Measurements from ENCODE around the gene AGBL4. TPM values are rescaled to one million over a fixed set of nuclear protein-coding genes. Genes with fewer than 3 reads are reported as not detected.

Gene AGBL4
- total and polyA plus RNA-seq, 2 of the 4 experiments (the other 2 are of a cell fraction), result not detected

DNA sequence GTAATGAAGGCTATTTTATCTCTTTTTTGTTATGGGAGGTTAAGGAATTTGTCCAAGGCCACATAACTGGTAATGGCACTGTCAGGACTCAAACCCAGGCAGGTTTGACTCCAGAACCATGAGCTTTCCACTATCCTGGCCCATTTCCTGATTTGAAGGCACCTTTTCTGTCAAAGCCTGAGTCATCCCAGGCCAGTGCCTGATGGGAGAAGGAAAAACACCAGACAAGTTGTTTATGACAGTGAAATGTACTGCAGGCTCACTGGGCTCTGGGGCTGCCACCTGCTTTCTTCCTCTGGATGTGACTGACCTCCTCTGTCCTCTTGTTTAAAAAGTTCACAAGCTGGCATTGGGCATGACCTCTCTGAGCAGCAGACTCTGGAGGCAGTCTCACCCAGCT, 1479.9 kb downstream of the AGBL4 start:
- no peaks in the 10 kb centered on the region for H3K4me1 ChIP-seq (ENCODE audit: control insufficient read depth, insufficient read depth, low read length)
- no peak overlapping the region for H2BK20ac ChIP-seq (ENCODE audit: low read depth, low read length)
- in situ Hi-C loops (cut with MboI; ENCODE audit: low sequenced_read_pairs) (no loop called here), intact Hi-C loops (cut with micrococcal nuclease) (no loop called here), dilution Hi-C loops (cut with HindIII; ENCODE audit: low sequenced_read_pairs, unreplicated experiment) (no loop called here)
- no peak overlapping the region for H2BK5ac ChIP-seq (ENCODE audit: low read depth, low read length, poor library complexity, severe bottlenecking)
- H3K9me1 ChIP-seq (ENCODE audit: insufficient read depth, low read length), result no peaks in the 10 kb centered on the region
- H2AFZ ChIP-seq (replicated peaks; ENCODE audit: low read length, poor library complexity), result no peak overlapping the region
- no peak overlapping the region for H3K23ac ChIP-seq (ENCODE audit: low read depth, low read length)
- no peak overlapping the region for H3K14ac ChIP-seq (replicated peaks; ENCODE audit: low read depth, low read length)
- no peak overlapping the region for H3K4me3 ChIP-seq (ENCODE audit: insufficient read depth, low read depth, low read length)
- H2AK9ac ChIP-seq (replicated peaks; ENCODE audit: low read depth, low read length, poor library complexity), result no peak overlapping the region
- no TSS peak for BruUV-seq (replicated peaks)
- H3K27ac ChIP-seq (ENCODE audit: insufficient read depth, low read length), result no peak overlapping the region
- no peak overlapping the region for H3K18ac ChIP-seq (ENCODE audit: low read depth, low read length)
- no peak overlapping the region for H2AK5ac ChIP-seq (ENCODE audit: low read depth, low read length)
- no peak overlapping the region for H2BK15ac ChIP-seq (ENCODE audit: low read depth, low read length)
- ChIA-PET CTCF (no interaction called here), POLR2A (ENCODE audit: unreplicated experiment) (no interaction called here)
- H4K5ac ChIP-seq (ENCODE audit: low read depth, low read length), result no peak overlapping the region
- DNase-seq (no peak), ATAC-seq (ENCODE audit: low read depth) (no peak)
- H3K79me1 ChIP-seq (ENCODE audit: low read depth in 1 of 2, low read length in 2 of 2), result no peaks in the 10 kb centered on the region
- TF ChIP-seq, protein P1, sequence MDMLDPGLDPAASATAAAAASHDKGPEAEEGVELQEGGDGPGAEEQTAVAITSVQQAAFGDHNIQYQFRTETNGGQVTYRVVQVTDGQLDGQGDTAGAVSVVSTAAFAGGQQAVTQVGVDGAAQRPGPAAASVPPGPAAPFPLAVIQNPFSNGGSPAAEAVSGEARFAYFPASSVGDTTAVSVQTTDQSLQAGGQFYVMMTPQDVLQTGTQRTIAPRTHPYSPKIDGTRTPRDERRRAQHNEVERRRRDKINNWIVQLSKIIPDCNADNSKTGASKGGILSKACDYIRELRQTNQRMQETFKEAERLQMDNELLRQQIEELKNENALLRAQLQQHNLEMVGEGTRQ (IDR thresholded peaks at IDR 0.05; ENCODE audit: low read depth, low read length), result no peak
- TF ChIP-seq RCOR1 (IDR thresholded peaks at IDR 0.05; ENCODE audit: insufficient replicate concordance, low read length), result no peak
- TF ChIP-seq MAFK (IDR thresholded peaks at IDR 0.05; ENCODE audit: low read depth, low read length), result no peak
- no peak overlapping the region for H3K4me2 ChIP-seq (ENCODE audit: low read depth, low read length)
- no peak overlapping the region for H3K56ac ChIP-seq (ENCODE audit: extremely low read depth, insufficient read depth, low read length)
- H3K36me3 ChIP-seq (ENCODE audit: control insufficient read depth, insufficient read depth, low read length), result no peaks in the 10 kb centered on the region
- H4K8ac ChIP-seq (ENCODE audit: low read depth in 2 of 2, low read length in 2 of 2), result no peak overlapping the region
- no peaks in the 10 kb centered on the region for H3K9me3 ChIP-seq (ENCODE audit: control insufficient read depth, insufficient read depth, low read length)
- no peaks in the 10 kb centered on the region for H4K20me1 ChIP-seq (ENCODE audit: insufficient read depth, low read length)
- no peak overlapping the region for H2BK120ac ChIP-seq (ENCODE audit: low read depth, low read length)
- H3K27me3 ChIP-seq (ENCODE audit: control insufficient read depth, insufficient read depth, low read length), result no peaks in the 10 kb centered on the region
- no peak overlapping the region for H3K9ac ChIP-seq (ENCODE audit: low read depth, low read length)
- H3K4ac ChIP-seq (ENCODE audit: low read depth, low read length), result no peak overlapping the region
- no peak overlapping the region for H4K91ac ChIP-seq (ENCODE audit: insufficient read depth, low read depth, low read length)
